HG02763 (cell line): ENCODE data around the gene SLC28A1.
"Not testable (repeated sequence)": the region's sequence is repeated elsewhere in the genome, so short reads cannot be mapped to it uniquely, and the experiment has no call there.

Source experiments
- ATAC-seq: cut with Tn5 transposase; IDR thresholded peaks from one replicate; pipeline ENCODE4 v1.9.1; 2021; ENCODE audit warnings: mild to moderate bottlenecking, moderate library complexity; ENCODE audit not compliant: unreplicated experiment

SLC28A1 gene, protein sequence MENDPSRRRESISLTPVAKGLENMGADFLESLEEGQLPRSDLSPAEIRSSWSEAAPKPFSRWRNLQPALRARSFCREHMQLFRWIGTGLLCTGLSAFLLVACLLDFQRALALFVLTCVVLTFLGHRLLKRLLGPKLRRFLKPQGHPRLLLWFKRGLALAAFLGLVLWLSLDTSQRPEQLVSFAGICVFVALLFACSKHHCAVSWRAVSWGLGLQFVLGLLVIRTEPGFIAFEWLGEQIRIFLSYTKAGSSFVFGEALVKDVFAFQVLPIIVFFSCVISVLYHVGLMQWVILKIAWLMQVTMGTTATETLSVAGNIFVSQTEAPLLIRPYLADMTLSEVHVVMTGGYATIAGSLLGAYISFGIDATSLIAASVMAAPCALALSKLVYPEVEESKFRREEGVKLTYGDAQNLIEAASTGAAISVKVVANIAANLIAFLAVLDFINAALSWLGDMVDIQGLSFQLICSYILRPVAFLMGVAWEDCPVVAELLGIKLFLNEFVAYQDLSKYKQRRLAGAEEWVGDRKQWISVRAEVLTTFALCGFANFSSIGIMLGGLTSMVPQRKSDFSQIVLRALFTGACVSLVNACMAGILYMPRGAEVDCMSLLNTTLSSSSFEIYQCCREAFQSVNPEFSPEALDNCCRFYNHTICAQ

DNA sequence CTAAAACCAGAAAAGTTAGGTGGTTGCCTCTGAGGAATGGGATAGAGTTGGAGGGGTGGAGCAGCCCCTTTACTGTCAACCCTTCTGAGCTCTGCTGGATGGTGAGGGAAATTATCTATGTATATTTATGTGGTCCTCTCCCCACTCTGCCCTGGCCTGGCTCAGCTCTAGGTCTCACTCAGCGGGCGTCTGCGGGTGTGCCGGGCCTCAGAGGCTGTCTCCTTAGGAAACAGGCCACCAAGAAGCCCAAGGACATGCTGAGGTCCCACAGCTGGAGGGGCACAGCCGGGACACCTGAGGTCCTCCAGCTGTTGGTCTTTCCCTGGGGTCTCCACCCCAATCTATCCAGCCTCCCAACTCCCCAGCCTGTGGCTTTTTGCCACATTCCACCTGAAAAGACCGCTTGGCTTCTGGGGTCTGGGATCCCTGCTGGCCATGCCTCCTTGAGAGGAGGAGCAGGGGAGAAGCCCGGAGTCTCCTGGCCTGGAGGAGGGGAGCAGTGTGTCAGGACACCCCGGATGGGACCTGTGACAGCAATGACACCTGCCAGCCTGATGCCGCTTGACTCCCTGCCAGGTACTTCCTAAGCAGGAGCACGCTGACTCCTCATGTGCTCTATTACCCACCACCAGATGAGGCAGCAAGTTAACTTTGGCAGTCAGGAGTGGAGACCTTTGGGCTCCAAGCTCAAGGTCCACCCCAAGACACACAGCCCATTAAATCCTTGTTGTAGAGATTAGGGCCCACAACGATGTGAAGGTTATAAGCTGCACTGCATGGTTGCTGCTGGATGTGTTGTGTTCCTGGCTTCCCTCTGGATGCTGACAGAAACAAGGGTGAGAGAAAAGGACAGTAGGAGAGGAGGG is at the start of gene SLC28A1:
TSS of gene SLC28A1 (plus strand) at position 747 of the 866 bp plus-strand sequence. CDS start 3,099 bp downstream, outside the sequence.
- ATAC-seq = no peak

- no peak for ATAC-seq
Observed at GRCh38 chr15:84834969-84835368, 49.5 kb upstream of the SLC28A1 start.

DNA sequence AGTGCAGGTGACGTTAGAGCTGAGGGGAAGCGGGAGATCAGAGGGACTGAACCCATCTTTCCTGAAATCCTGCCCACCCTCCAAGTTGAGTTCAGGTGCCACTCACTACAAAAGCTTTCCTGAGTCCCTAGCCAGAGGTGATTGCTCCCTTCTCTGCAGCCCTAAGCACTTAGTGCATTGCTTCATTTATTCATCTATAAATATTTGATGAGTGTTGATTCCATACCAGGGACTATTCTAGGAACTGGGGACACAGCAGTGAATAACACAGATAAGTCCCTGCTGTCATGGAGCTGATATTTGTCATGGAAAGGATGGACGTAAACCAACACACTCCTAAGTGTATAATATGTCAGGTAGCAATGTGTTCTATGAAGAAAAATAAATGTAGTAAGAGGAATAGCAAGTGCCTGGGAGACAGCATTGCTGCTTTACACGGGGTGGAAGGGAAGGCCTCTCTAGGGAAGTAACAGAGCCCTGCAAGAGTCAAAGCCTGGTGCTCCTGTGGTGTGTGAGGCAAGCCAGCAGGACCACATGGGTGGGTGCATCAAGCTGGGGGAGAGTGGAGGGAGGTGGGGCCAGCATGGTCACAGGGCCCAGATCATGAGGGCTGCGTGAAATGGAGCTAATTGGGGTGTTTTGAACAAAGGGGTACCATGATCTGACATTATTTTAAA is 48.7 kb upstream of the SLC28A1 start:
- no peak for ATAC-seq

- no peak for ATAC-seq
Observed at GRCh38 chr15:84836844-84837243, 47.6 kb upstream of the SLC28A1 start.

- ATAC-seq = no peak
Observed at GRCh38 chr15:84839714-84840113, 44.7 kb upstream of the SLC28A1 start.

GRCh38 chr15:84840255-84840654 is 44.2 kb upstream of the SLC28A1 start:
- no peak for ATAC-seq

GRCh38 chr15:84840741-84841429 is 43.6 kb upstream of the SLC28A1 start:
- no peak for ATAC-seq

DNA sequence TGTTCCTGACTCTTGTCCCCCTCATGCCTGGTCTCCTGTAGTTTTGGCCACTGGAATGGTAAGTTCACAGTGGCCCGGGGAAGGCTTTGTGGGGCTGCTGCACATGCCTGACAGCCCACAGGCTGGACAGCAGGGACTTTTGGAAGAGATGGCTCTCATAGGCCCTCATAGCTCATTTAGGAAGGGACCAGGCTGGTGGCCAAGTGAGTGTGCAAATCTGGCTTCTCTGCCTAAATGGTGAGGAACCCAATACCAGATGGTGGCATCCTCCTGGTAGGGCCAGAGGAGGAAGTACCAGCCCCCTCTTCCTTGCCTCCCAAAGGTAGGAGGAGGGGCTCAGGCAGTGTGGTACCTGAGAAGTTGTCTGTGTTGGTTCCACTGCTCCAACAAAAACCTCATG is 41.7 kb upstream of the SLC28A1 start:
- ATAC-seq = no peak

DNA sequence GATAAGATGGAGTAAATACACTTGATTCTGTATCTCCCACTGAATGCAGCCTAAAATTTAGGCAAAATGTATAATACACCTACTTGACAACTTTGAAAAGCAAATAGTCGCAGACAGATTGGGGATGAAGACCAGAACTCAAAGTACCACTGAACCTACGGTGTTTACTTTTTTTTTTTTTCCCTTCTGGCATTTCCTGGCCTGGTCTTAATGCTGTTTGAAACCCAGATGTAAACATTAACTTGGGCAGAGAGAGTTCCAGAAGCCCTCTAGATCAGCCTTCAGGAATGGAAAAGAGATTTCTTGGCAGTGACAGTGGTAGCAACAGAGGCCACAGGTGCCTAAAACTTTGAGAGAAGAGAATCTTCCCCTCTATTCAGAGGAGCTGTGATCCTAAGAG is 39.5 kb upstream of the SLC28A1 start:
- ATAC-seq = no peak

GRCh38 chr15:84845631-84846030 is 38.8 kb upstream of the SLC28A1 start:
- ATAC-seq = not testable (repeated sequence)

GRCh38 chr15:84846269-84846668 is 38.2 kb upstream of the SLC28A1 start:
- no peak for ATAC-seq

GRCh38 chr15:84847382-84847781 is 37.1 kb upstream of the SLC28A1 start:
- ATAC-seq = no peak

- ATAC-seq = no peak
Observed at GRCh38 chr15:84852212-84852611, 32.2 kb upstream of the SLC28A1 start.

GRCh38 chr15:84855136-84855535 is 29.3 kb upstream of the SLC28A1 start:
- ATAC-seq = no peak

- ATAC-seq = no peak
Observed at GRCh38 chr15:84855765-84856164, 28.7 kb upstream of the SLC28A1 start.

GRCh38 chr15:84856731-84857417 is 27.6 kb upstream of the SLC28A1 start:
- no peak for ATAC-seq

GRCh38 chr15:84857418-84858004 is 27.0 kb upstream of the SLC28A1 start:
- no peak for ATAC-seq

DNA sequence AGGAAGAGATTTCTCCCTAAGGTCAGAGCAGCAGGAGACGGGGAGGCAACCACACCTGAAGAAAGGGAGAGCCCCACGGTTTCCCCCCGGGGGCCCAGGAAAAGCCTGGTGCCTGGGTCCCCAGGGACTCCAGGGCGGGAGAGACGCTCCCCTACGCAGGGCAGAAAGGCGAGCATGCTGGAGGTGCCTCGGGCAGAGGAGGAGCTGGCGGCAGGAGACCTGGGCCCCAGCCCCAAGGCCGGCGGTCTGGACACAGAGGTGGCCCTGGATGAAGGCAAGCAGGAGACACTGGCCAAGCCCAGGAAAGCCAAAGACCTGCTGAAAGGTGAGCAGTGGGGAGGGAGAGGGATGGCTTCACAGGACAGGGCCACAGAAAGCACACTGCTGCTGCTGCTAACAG is 26.2 kb upstream of the SLC28A1 start:
- ATAC-seq = no peak

DNA sequence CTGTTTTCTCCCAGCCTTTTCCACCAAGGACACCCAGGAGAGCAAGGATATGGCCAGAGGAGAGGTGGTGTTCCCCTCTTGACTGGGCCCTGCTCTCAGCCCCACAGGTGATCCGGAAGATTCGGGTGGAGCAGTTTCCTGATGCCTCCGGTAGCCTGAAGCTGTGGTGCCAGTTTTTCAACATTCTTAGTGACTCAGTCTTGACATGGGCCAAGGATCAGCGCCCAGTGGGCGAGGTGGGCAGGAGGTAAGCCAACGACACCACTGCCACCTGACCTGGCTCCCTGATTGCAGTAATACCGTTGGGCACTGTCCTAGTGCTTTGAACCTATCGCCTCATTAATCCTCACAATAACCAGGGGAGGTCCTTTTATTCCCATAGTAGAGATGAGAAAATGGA is 25.3 kb upstream of the SLC28A1 start:
- ATAC-seq = no peak
